Mucosa of rectum (tissue), 2 donors: Measurements from ENCODE around the gene BBS12.

Source experiments
- H3K27ac ChIP-seq, 2 donors: one replicate each; pipeline ENCODE4 v1.7.0; 2013; ENCODE audit warnings: inconsistent platforms in 2 of 2, low read depth in 2 of 2, low read length in 2 of 2
- H3K27me3 ChIP-seq, 2 donors: one replicate each; pipeline ENCODE4 v1.7.0; 2013; ENCODE audit warnings: low read length in 2 of 2; ENCODE audit not compliant: control insufficient read depth in 2 of 2, insufficient read depth in 2 of 2
- H3K36me3 ChIP-seq, 2 donors: one replicate each; pipeline ENCODE4 v1.7.0; 2013; ENCODE audit warnings: low read length in 2 of 2; ENCODE audit not compliant: control insufficient read depth in 2 of 2, insufficient read depth in 2 of 2
- H3K4me1 ChIP-seq, 2 donors: one replicate each; pipeline ENCODE4 v1.7.0; 2013; ENCODE audit warnings: low read length in 2 of 2, mild to moderate bottlenecking in 1 of 2; ENCODE audit not compliant: control insufficient read depth in 2 of 2, insufficient read depth in 2 of 2
- H3K4me3 ChIP-seq, 2 donors: one replicate each; pipeline ENCODE4 v1.7.0; 2013; ENCODE audit warnings: low read length in 2 of 2
- H3K9ac ChIP-seq, 2 donors: one replicate each; pipeline ENCODE4 v1.7.0; 2013; ENCODE audit warnings: low read length in 2 of 2, low read depth in 1 of 2, mild to moderate bottlenecking in 1 of 2
- H3K9me3 ChIP-seq, 2 donors: one replicate each; pipeline ENCODE4 v1.7.0; 2013; ENCODE audit warnings: low read length in 2 of 2; ENCODE audit not compliant: control insufficient read depth in 2 of 2
- donor health status: healthy.
- donor health status: Normal muscosa, but diverticular disease.

Gene BBS12

GRCh38 chr4:122762520-122762919 is 30.0 kb downstream of the BBS12 start:
- H3K4me3 ChIP-seq, result no peak overlapping the region
- no peak overlapping the region for H3K27ac ChIP-seq

GRCh38 chr4:122762966-122763716 is 30.6 kb downstream of the BBS12 start:
- H3K4me3 ChIP-seq, result no peak overlapping the region
- H3K9ac ChIP-seq, result no peak overlapping the region
- H3K4me1 ChIP-seq, result no peaks in the 10 kb centered on the region
- H3K27ac ChIP-seq, result no peak overlapping the region
- H3K27me3 ChIP-seq, result no peaks in the 10 kb centered on the region
- no peaks in the 10 kb centered on the region for H3K9me3 ChIP-seq
- H3K36me3 ChIP-seq, result no peaks in the 10 kb centered on the region

More at GRCh38 chr4:122762520-122762919, 30.0 kb downstream of the BBS12 start:
- Histone ChIP-seq H3K36me3 (no peaks in the 10 kb centered on the region), H3K27me3 (no peaks in the 10 kb centered on the region), H3K9me3 (no peaks in the 10 kb centered on the region), H3K9ac (no peak overlapping the region), H3K4me1 (peaks cover 0 to 4% of the 10 kb centered on the region in 2 donors)

- H3K9ac ChIP-seq, result no peak overlapping the region
- H3K36me3 ChIP-seq, result no peaks in the 10 kb centered on the region
- no peaks in the 10 kb centered on the region for H3K27me3 ChIP-seq
- no peak overlapping the region for H3K27ac ChIP-seq
- H3K4me1 ChIP-seq, result no peaks in the 10 kb centered on the region
- no peaks in the 10 kb centered on the region for H3K9me3 ChIP-seq
- no peak overlapping the region for H3K4me3 ChIP-seq
Measured at GRCh38 chr4:122764071-122764820, 31.7 kb downstream of the BBS12 start.

DNA sequence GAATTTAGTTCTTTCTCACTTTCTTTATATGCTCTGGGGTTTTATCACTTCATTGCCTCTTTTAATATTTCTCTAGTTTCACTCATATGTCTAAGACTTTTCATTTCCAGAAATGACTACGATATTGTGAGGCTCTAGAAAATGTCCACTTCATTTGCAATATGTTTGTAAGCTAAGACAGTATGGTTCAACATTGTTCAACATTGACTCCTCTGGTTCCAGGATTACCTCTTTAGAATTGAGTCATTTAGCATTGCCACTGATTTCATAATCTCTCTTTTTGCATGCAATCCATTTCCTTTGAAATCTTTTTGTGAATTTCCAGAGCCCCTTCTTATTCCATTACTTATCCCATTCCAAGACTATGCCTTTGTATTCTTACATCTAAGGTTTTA is 32.3 kb downstream of the BBS12 start:
- no peaks in the 10 kb centered on the region for H3K9me3 ChIP-seq
- no peak overlapping the region for H3K9ac ChIP-seq
- no peak overlapping the region for H3K27ac ChIP-seq
- H3K36me3 ChIP-seq, result no peaks in the 10 kb centered on the region
- H3K27me3 ChIP-seq, result no peaks in the 10 kb centered on the region
- H3K4me3 ChIP-seq, result no peak overlapping the region
- H3K4me1 ChIP-seq, result no peaks in the 10 kb centered on the region

DNA sequence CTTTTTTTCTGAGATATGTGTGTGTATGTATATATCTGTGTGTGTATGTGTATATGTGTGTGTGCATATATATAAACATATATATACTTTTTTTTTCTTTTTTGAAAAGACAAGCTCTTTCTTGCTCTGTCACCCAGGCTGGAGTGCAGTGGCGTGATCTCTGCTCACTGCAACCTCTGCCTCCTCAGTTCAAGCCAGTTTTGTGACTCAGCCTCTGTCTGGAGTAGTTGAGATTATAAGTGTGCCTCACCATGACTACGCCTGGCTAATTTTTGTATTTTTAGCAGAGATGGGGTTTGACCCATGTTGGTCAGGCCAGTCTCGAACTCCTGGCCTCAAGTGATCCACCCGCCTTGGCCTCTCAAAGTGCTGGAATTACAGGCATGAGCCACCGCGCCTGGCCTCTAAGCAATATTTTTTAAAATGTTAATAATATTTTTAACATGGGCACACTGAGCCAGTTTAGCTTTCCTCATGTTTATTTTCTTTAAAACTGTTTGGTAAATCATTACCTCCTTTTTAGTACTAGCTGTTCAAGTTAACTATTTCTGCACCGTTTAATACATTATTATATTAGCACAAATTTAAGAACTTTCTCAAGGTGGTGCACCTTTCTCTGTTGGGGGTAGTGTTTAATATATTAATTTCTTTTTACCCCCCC is 33.3 kb downstream of the BBS12 start:
- H3K4me1 ChIP-seq, result no peaks in the 10 kb centered on the region
- H3K4me3 ChIP-seq, result no peak overlapping the region
- no peaks in the 10 kb centered on the region for H3K36me3 ChIP-seq
- no peak overlapping the region for H3K9ac ChIP-seq
- no peaks in the 10 kb centered on the region for H3K9me3 ChIP-seq
- H3K27ac ChIP-seq, result no peak overlapping the region
- H3K27me3 ChIP-seq, result no peaks in the 10 kb centered on the region

DNA sequence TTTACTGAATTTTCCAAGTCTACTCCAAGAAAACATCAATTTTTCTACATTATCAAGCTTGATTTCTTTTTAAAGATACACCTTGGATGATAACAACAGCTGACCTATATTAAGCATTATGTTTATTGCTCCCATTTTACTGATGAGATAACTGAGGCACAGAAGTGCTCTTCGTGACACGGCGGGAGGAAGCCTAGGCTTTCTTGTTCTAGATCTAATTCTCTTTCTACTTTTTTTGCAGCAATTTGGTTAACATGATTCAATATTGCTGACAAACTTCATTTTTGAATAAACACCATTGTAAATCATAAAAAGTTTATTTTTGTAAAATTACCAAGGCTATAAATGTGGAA is 33.8 kb downstream of the BBS12 start:
- no peaks in the 10 kb centered on the region for H3K4me1 ChIP-seq
- no peaks in the 10 kb centered on the region for H3K27me3 ChIP-seq
- H3K36me3 ChIP-seq, result no peaks in the 10 kb centered on the region
- no peak overlapping the region for H3K27ac ChIP-seq
- no peak overlapping the region for H3K9ac ChIP-seq
- no peaks in the 10 kb centered on the region for H3K9me3 ChIP-seq
- H3K4me3 ChIP-seq, result no peak overlapping the region

GRCh38 chr4:122766950-122767349 is 34.4 kb downstream of the BBS12 start:
- Histone ChIP-seq H3K4me1 (no peaks in the 10 kb centered on the region), H3K36me3 (no peaks in the 10 kb centered on the region), H3K27me3 (no peaks in the 10 kb centered on the region), H3K9me3 (no peaks in the 10 kb centered on the region), H3K27ac (no peak overlapping the region), H3K4me3 (no peak overlapping the region), H3K9ac (no peak overlapping the region)

- H3K9ac ChIP-seq, result no peak overlapping the region
- no peaks in the 10 kb centered on the region for H3K27me3 ChIP-seq
- H3K27ac ChIP-seq, result no peak overlapping the region
- H3K4me1 ChIP-seq, result peaks cover 4 to 9% of the 10 kb centered on the region in 2 donors
- no peaks in the 10 kb centered on the region for H3K36me3 ChIP-seq
- no peaks in the 10 kb centered on the region for H3K9me3 ChIP-seq
- H3K4me3 ChIP-seq, result no peak overlapping the region
Measured at GRCh38 chr4:122771724-122772123, 39.2 kb downstream of the BBS12 start.

- H3K4me1 ChIP-seq, result peaks cover 4 to 9% of the 10 kb centered on the region in 2 donors
- H3K27me3 ChIP-seq, result no peaks in the 10 kb centered on the region
- H3K27ac ChIP-seq, result no peak overlapping the region
Measured at GRCh38 chr4:122772311-122772710, 39.8 kb downstream of the BBS12 start.

DNA sequence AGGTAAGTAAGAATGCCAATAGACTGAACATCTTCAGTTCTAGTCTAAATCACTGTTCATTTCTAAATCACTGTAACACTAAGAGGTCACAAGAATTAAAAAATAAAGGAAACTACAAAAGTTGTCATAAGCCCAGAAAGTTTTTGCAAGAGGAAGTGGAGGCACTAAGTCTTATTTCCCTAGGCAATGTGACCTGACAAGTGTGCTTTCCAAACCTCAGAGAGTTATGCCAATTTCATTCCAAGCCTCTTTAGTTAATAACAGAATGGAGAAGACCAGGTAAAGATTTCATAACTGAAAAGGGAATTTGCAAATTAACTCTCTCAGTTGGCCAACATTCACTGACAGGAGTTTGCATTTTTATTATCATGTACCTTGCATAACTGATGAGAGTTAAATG is 40.5 kb downstream of the BBS12 start:
- no peak overlapping the region for H3K27ac ChIP-seq
- H3K4me3 ChIP-seq, result no peak overlapping the region
- H3K27me3 ChIP-seq, result no peaks in the 10 kb centered on the region
- H3K9me3 ChIP-seq, result no peaks in the 10 kb centered on the region
- no peak overlapping the region for H3K9ac ChIP-seq
- H3K4me1 ChIP-seq, result peaks cover 4 to 16% of the 10 kb centered on the region in 2 donors
- no peaks in the 10 kb centered on the region for H3K36me3 ChIP-seq

More at GRCh38 chr4:122772311-122772710, 39.8 kb downstream of the BBS12 start:
- Histone ChIP-seq H3K9me3 (no peaks in the 10 kb centered on the region), H3K9ac (no peak overlapping the region), H3K4me3 (no peak overlapping the region), H3K36me3 (no peaks in the 10 kb centered on the region)
